IMR-90 (cell line): Measurements from ENCODE around the gene MYH11. TPM values are rescaled to one million over a fixed set of nuclear protein-coding genes. Genes with fewer than 3 reads are reported as not detected.

Experiments used
- ATAC-seq: fragments of 200-7000 bp; cut with Tn5 transposase; 2 replicates; pipeline ENCODE4 v1.9.1; 2020; ENCODE audit warnings: low read depth, mild to moderate bottlenecking, moderate library complexity
- BruUV-seq: library from RNA; stranded (reverse); fragments of 400-500 nt; replicated peaks from 2 replicates; lab custom pipeline; 2021; lab: Mats Ljungman, UMichigan
- CTCF ChIA-PET: fragments of 300-600 bp; formaldehyde crosslinking; extraction: SDS; loops from one replicate; lab custom pipeline; 2021; ENCODE audit warnings: antibody characterized with exemption; lab: Yijun Ruan, JAX
- POLR2A ChIA-PET: fragments of 300-600 bp; sonication (Branson Sonifier 250); formaldehyde crosslinking; loops from one replicate; lab custom pipeline; 2022; ENCODE audit warnings: antibody characterized with exemption; ENCODE audit not compliant: unreplicated experiment; lab: Charles Lee
- DNase-seq: peaks from one replicate; pipeline ENCODE4 v3.0.0; 2013
- H2AFZ ChIP-seq: replicated peaks from 2 replicates; pipeline ENCODE3; 2013; ENCODE audit warnings: low read length, mild to moderate bottlenecking; ENCODE audit not compliant: poor library complexity
- H2AK5ac ChIP-seq: 2 replicates; pipeline ENCODE4 v1.6.1; 2013; ENCODE audit warnings: low read depth, low read length, inconsistent platforms
- H2AK9ac ChIP-seq: replicated peaks from 2 replicates; pipeline ENCODE3; 2013; ENCODE audit warnings: mild to moderate bottlenecking, low read depth, low read length, moderate library complexity; ENCODE audit not compliant: poor library complexity
- H2BK120ac ChIP-seq: 2 replicates; pipeline ENCODE4 v1.6.1; 2013; ENCODE audit warnings: low read depth, low read length, inconsistent platforms
- H2BK15ac ChIP-seq: 3 replicates; pipeline ENCODE4 v1.6.1; 2013; ENCODE audit warnings: low read depth, low read length, inconsistent platforms
- H2BK20ac ChIP-seq: 2 replicates; pipeline ENCODE4 v1.6.1; 2013; ENCODE audit warnings: low read depth, mild to moderate bottlenecking, inconsistent platforms, low read length, moderate library complexity
- H2BK5ac ChIP-seq: 2 replicates; pipeline ENCODE4 v1.6.1; 2013; ENCODE audit warnings: mild to moderate bottlenecking, low read depth, low read length, inconsistent platforms; ENCODE audit not compliant: poor library complexity, severe bottlenecking
- H3K14ac ChIP-seq: replicated peaks from 2 replicates; pipeline ENCODE4 v1.6.1; 2013; ENCODE audit warnings: low read depth, low read length, inconsistent platforms
- H3K18ac ChIP-seq: 2 replicates; pipeline ENCODE4 v1.6.1; 2013; ENCODE audit warnings: low read depth, low read length, control low read depth
- H3K23ac ChIP-seq: 2 replicates; pipeline ENCODE4 v1.6.1; 2013; ENCODE audit warnings: low read depth, low read length, inconsistent platforms
- H3K27ac ChIP-seq: 2 replicates; pipeline ENCODE4 v1.5.1; 2013; ENCODE audit warnings: mild to moderate bottlenecking, control low read depth, low read length; ENCODE audit not compliant: insufficient read depth
- H3K27me3 ChIP-seq: 2 replicates; pipeline ENCODE4 v1.6.1; 2013; ENCODE audit warnings: low read length; ENCODE audit not compliant: control insufficient read depth, insufficient read depth
- H3K36me3 ChIP-seq: 2 replicates; pipeline ENCODE4 v1.6.1; 2013; ENCODE audit warnings: low read length, mixed read lengths; ENCODE audit not compliant: control insufficient read depth, insufficient read depth
- H3K4ac ChIP-seq: 2 replicates; pipeline ENCODE4 v1.6.1; 2013; ENCODE audit warnings: low read depth, low read length, inconsistent platforms
- H3K4me1 ChIP-seq: 2 replicates; pipeline ENCODE4 v1.6.1; 2013; ENCODE audit warnings: low read length, mixed read lengths; ENCODE audit not compliant: control insufficient read depth, insufficient read depth
- H3K4me2 ChIP-seq: 2 replicates; pipeline ENCODE4 v1.6.1; 2013; ENCODE audit warnings: low read depth, mild to moderate bottlenecking, control low read depth, low read length, moderate library complexity
- H3K4me3 ChIP-seq: 2 replicates; pipeline ENCODE4 v1.5.1; 2013; ENCODE audit warnings: low read depth, mild to moderate bottlenecking, control low read depth, low read length, moderate library complexity; ENCODE audit not compliant: insufficient read depth
- H3K56ac ChIP-seq: 2 replicates; pipeline ENCODE4 v1.6.1; 2013; ENCODE audit warnings: low read length, inconsistent platforms; ENCODE audit not compliant: insufficient read depth; ENCODE audit errors: extremely low read depth
- H3K79me1 ChIP-seq, 2 experiments: 2 replicates each; pipeline ENCODE4 v1.6.1; 2013; ENCODE audit warnings: low read length in 2 of 2, inconsistent platforms in 1 of 2, low read depth in 1 of 2
- H3K9ac ChIP-seq: 2 replicates; pipeline ENCODE4 v1.6.1; 2013; ENCODE audit warnings: low read depth, low read length, control low read depth
- H3K9me1 ChIP-seq: 2 replicates; pipeline ENCODE4 v1.6.1; 2013; ENCODE audit warnings: low read length, inconsistent platforms; ENCODE audit not compliant: insufficient read depth
- H3K9me3 ChIP-seq: 2 replicates; pipeline ENCODE4 v1.6.1; 2013; ENCODE audit warnings: low read length; ENCODE audit not compliant: control insufficient read depth, insufficient read depth
- H4K20me1 ChIP-seq: 2 replicates; pipeline ENCODE4 v1.6.1; 2013; ENCODE audit warnings: low read length, inconsistent platforms; ENCODE audit not compliant: insufficient read depth
- H4K5ac ChIP-seq: 2 replicates; pipeline ENCODE4 v1.6.1; 2013; ENCODE audit warnings: mild to moderate bottlenecking, low read depth, low read length, control low read depth
- H4K8ac ChIP-seq, 2 experiments: 2 replicates each; pipeline ENCODE4 v1.6.1; 2013; ENCODE audit warnings: low read depth in 2 of 2, low read length in 2 of 2, control low read depth in 1 of 2, inconsistent platforms in 1 of 2
- H4K91ac ChIP-seq: 2 replicates; pipeline ENCODE4 v1.6.1; 2013; ENCODE audit warnings: low read depth, low read length, inconsistent platforms; ENCODE audit not compliant: insufficient read depth
- WGBS, 2 experiments: methylation state at CpG; one replicate each; pipeline versions ENCODE4 v1.1.5 to v1.1.7; 2013; ENCODE audit warnings: missing lambda C conversion rate in 2 of 2; ENCODE audit not compliant: insufficient read length in 1 of 2; ENCODE audit errors: extremely low coverage in 2 of 2; 5-methylcytosine and 5-hydroxymethylcytosine counted together
- dilution Hi-C: fragments of 300-500 bp; cut with HindIII; formaldehyde crosslinking; loops from one replicate; pipeline ENCODE4 v1.14.3; 2018; ENCODE audit warnings: low sequenced_read_pairs; ENCODE audit not compliant: unreplicated experiment
- in situ Hi-C: fragments of 300-500 bp; cut with MboI; formaldehyde crosslinking; loops from 3 replicates; pipeline ENCODE4 v1.14.3; 2019; ENCODE audit warnings: low sequenced_read_pairs, inconsistent platforms, mixed read lengths
- intact Hi-C: fragments of 100-400 bp; cut with micrococcal nuclease; formaldehyde crosslinking; loops from 2 replicates; pipeline ENCODE4 v1.10.0; 2022
- polyA plus RNA-seq, 3 experiments: library from polyadenylated mRNA; depleted of rRNA; stranded (reverse); fragments of >200 nt; gene quantifications; 2 replicates each; pipeline ENCODE4 v1.2.3, GENCODE V29; 2012; ENCODE audit warnings: low replicate concordance in 1 of 3
- total RNA-seq: library from RNA; depleted of rRNA; stranded (reverse); fragments of >200 nt; gene quantifications from 2 replicates; pipeline ENCODE4 v1.2.3, GENCODE V29; 2012
- TF ChIP-seq, protein P1 (sequence below): fragments of 150-350 bp; IDR thresholded peaks from 2 replicates; pipeline ENCODE4 v1.6.1; 2017; ENCODE audit warnings: mild to moderate bottlenecking, antibody characterized with exemption, low read length, low read depth

The MYH11 gene
- total and polyA plus RNA-seq, 2 of the 4 experiments (the other 2 are of a cell fraction): under 0.01 to 0.12 TPM

DNA sequence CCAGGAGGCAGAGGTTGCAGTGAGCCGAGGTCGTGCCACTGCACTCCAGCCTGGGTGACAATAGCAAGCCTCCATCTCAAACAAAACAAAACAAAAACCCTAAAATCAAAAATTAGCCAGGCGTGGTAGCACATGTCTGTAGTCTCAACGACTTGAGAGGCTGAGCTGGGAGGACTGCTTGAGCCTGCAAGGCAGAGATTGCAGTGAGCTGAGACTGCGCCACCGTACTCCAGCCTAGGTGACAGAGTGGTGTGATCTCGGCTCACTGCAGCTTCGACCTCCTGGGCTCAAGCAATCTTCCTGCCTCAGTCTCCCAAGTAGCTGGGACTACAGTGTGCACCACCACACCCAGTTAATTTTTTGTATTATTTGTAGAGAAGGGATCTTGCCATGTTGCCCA, 87.6 kb downstream of the MYH11 start:
- Histone ChIP-seq H3K9ac (no peak overlapping the region), H3K9me3 (no peaks in the 10 kb centered on the region), H3K56ac (no peak overlapping the region), H3K4me3 (no peak overlapping the region), H3K27me3 (peaks cover under 1% of the 10 kb centered on the region; the same call in 1 of the 2 replicates), H3K9me1 (peaks cover 5% of the 10 kb centered on the region; the same call in 1 of the 2 replicates), H3K36me3 (no peaks in the 10 kb centered on the region), H3K23ac (no peak overlapping the region), H4K20me1 (no peaks in the 10 kb centered on the region), H3K4me1 (peaks cover 5% of the 10 kb centered on the region), H2AK5ac (no peak overlapping the region), H4K5ac (no peak overlapping the region), H2AFZ (no peak overlapping the region), H3K4me2 (no peak overlapping the region), H2AK9ac (no peak overlapping the region), H3K4ac (no peak overlapping the region), H4K8ac (no peak overlapping the region), H4K91ac (no peak overlapping the region), H3K79me1 (no peaks in the 10 kb centered on the region), H3K14ac (no peak overlapping the region), H2BK120ac (no peak overlapping the region), H3K18ac (no peak overlapping the region), H2BK15ac (no peak overlapping the region), H2BK5ac (no peak overlapping the region), H3K27ac (no peak overlapping the region), H2BK20ac (no peak overlapping the region)
- CTCF ChIA-PET: no interaction called here
- dilution Hi-C loops (no loop called here), intact Hi-C loops (loop anchor here (5.0 kb wide), 2 partner anchors 53 to 358 kb away; no protein-coding TSS in a partner anchor), in situ Hi-C loops (loop anchor here (10.0 kb wide), 1 partner anchor 426 kb away; no protein-coding TSS in a partner anchor)
- BruUV-seq: no TSS peak
- POLR2A ChIA-PET: no interaction called here
- WGBS, 2 experiments: 91% methylated on average over 4 of the region's 8 CpGs; no CpG with 5 or more reads in 1 of the 2 experiments
- DNase-seq (no peak), ATAC-seq (no peak)
- TF ChIP-seq, protein P1, sequence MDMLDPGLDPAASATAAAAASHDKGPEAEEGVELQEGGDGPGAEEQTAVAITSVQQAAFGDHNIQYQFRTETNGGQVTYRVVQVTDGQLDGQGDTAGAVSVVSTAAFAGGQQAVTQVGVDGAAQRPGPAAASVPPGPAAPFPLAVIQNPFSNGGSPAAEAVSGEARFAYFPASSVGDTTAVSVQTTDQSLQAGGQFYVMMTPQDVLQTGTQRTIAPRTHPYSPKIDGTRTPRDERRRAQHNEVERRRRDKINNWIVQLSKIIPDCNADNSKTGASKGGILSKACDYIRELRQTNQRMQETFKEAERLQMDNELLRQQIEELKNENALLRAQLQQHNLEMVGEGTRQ: no peak
